Suppressor macrophage treated with lipopolysaccharide for 1 hour (primary cell): ENCODE results near the gene RXRA.

ENCODE experiments used
- DNase-seq, 3 donors: peaks; one replicate each; pipeline ENCODE4 v3.0.0-alpha.2; 2020 to 2022

RXRA gene

GRCh38 chr9:134370638-134371037 lies 44.4 kb downstream of the RXRA start:
- no peak for DNase-seq

GRCh38 chr9:134371731-134372130 lies 45.5 kb downstream of the RXRA start:
- DNase-seq, result peak; percentile 97

GRCh38 chr9:134372581-134373267 lies 46.5 kb downstream of the RXRA start:
- peak; percentile 74 to 88 (median 84) for DNase-seq

- DNase-seq, result no peak
Observed at GRCh38 chr9:134373269-134373668, 47.0 kb downstream of the RXRA start.

GRCh38 chr9:134373953-134374300 lies 47.7 kb downstream of the RXRA start:
- no peak for DNase-seq

GRCh38 chr9:134374301-134375010 lies 48.2 kb downstream of the RXRA start:
- peak; percentile 91 to 95 (median 95) for DNase-seq

- peak; percentile 45 to 70 (median 62) for DNase-seq
Observed at GRCh38 chr9:134375011-134375390, 48.7 kb downstream of the RXRA start.

GRCh38 chr9:134375430-134376385 lies 49.5 kb downstream of the RXRA start:
- peak in 1 of 3 donors; percentile 29 for DNase-seq

GRCh38 chr9:134376386-134377142 lies 50.3 kb downstream of the RXRA start:
- DNase-seq, result peak in 1 of 3 donors; percentile 38

GRCh38 chr9:134377143-134377484 lies 50.9 kb downstream of the RXRA start:
- DNase-seq, result no peak

- peak; percentile 52 to 77 (median 64) for DNase-seq
Observed at GRCh38 chr9:134377976-134378375, 51.7 kb downstream of the RXRA start.

GRCh38 chr9:134378901-134379338 lies 52.7 kb downstream of the RXRA start:
- DNase-seq, result no peak

GRCh38 chr9:134379831-134380365 lies 53.6 kb downstream of the RXRA start:
- no peak for DNase-seq

- DNase-seq, result peak in 2 of 3 donors; percentile 50 to 53
Observed at GRCh38 chr9:134380542-134381271, 54.5 kb downstream of the RXRA start.

GRCh38 chr9:134381272-134381661 lies 55.0 kb downstream of the RXRA start:
- DNase-seq, result no peak

- DNase-seq, result peak in 1 of 3 donors; percentile 64
Observed at GRCh38 chr9:134381671-134382516, 55.6 kb downstream of the RXRA start.

GRCh38 chr9:134382733-134383132 lies 56.5 kb downstream of the RXRA start:
- DNase-seq, result no peak

- DNase-seq, result no peak
Observed at GRCh38 chr9:134383148-134383547, 56.9 kb downstream of the RXRA start.

GRCh38 chr9:134384811-134385479 lies 58.7 kb downstream of the RXRA start:
- DNase-seq, result peak in 2 of 3 donors; percentile 32 to 54

GRCh38 chr9:134385915-134386314 lies 59.7 kb downstream of the RXRA start:
- DNase-seq, result peak in 2 of 3 donors; percentile 32 to 48
